ENCODE measurements around the gene HNRNPH3. TPM values are rescaled to one million over a fixed set of nuclear protein-coding genes. Genes with fewer than 3 reads are reported as not detected.
"Not testable (repeated sequence)": the region's sequence is repeated elsewhere in the genome, so short reads cannot be mapped to it uniquely, and the experiment has no call there.

Gene HNRNPH3
- total and polyA plus RNA-seq, 8 donors = 23.1 to 95.3 (median 30.7) TPM

DNA sequence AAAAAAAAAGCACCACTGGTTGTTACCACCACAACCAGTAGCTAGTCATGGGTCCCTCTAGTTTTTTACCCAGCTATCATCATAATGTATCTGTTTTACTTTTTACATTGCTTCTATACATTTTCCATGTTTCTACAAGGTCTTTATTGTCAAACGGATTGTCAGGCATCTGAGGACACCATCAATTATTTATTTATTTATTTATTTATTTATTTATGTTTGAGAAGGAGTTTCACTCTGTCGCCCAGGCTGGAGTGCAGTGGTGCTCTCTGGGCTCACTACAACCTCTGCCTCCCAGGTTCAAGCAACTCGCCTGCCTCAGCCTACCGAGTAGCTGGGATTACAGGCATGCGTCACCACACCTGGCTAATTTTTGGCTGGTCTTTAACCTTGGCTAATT is 29.0 kb upstream of the HNRNPH3 start:
- Histone ChIP-seq H3K4me1 (peaks cover 16 to 26% (median 16%) of the 10 kb centered on the region in 3 donors), H3K4me3 (no peak overlapping the region), H3K36me3 (no peaks in the 10 kb centered on the region), H3K27me3 (no peaks in the 10 kb centered on the region), H3K27ac (no peak overlapping the region), H3K9me3 (no peaks in the 10 kb centered on the region)
- ATAC-seq = no peak
- DNase-seq = no peak
- 54 to 58% methylated on average over 5 of the region's 5 CpGs for WGBS, 2 donors
- intact Hi-C loops (cut with DNase I) = no loop called here
- FAIRE-seq = no peak
- TF ChIP-seq, protein P1, sequence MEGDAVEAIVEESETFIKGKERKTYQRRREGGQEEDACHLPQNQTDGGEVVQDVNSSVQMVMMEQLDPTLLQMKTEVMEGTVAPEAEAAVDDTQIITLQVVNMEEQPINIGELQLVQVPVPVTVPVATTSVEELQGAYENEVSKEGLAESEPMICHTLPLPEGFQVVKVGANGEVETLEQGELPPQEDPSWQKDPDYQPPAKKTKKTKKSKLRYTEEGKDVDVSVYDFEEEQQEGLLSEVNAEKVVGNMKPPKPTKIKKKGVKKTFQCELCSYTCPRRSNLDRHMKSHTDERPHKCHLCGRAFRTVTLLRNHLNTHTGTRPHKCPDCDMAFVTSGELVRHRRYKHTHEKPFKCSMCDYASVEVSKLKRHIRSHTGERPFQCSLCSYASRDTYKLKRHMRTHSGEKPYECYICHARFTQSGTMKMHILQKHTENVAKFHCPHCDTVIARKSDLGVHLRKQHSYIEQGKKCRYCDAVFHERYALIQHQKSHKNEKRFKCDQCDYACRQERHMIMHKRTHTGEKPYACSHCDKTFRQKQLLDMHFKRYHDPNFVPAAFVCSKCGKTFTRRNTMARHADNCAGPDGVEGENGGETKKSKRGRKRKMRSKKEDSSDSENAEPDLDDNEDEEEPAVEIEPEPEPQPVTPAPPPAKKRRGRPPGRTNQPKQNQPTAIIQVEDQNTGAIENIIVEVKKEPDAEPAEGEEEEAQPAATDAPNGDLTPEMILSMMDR (IDR thresholded peaks at IDR 0.05) = no peak

DNA sequence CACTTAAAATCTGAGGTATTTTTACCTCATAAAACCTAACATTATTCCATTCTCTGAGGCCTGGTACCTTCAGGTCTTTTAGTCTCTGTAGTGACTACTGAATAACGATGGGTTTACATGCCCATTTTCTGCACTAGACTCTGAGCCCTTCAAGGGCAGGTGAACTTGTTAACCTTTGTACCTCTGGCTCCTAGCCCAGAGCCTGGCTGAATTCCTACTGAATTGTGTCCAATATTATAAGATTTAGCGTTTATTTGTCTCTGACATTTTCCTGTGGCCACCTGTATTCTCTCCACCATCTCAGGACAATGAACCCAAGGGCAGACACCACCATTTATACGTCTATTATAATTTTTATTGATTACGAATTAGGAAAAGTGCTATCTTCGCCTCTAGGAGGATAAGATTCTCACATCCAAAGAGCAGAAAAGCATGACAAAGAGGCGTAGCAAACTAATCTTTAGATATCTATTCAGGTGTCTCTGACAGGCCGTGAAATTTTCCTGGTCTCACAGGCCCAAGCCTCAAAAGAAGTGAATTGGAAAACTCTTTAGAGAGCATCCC is 27.9 kb upstream of the HNRNPH3 start:
- TF ChIP-seq, protein P1 (IDR thresholded peaks at IDR 0.05) = no peak
- peak; percentile 66 to 80 (median 79) for ATAC-seq
- Histone ChIP-seq H3K27me3 (no peaks in the 10 kb centered on the region), H3K36me3 (no peaks in the 10 kb centered on the region), H3K27ac (peak overlapping the region in 2 of 4 donors; percentile 72 to 86), H3K4me3 (peak overlapping the region in 1 of 4 donors; percentile 37), H3K4me1 (peaks cover 16 to 26% (median 16%) of the 10 kb centered on the region in 3 donors), H3K9me3 (no peaks in the 10 kb centered on the region)
- FAIRE-seq = no peak
- DNase-seq = peak in 5 of 6 donors; percentile 64 to 87 (median 82)
- whole genome bisulfite sequencing, 2 donors = 19 to 20% methylated on average over 7 of the region's 7 CpGs
- intact Hi-C loops (cut with DNase I) = no loop called here

DNA sequence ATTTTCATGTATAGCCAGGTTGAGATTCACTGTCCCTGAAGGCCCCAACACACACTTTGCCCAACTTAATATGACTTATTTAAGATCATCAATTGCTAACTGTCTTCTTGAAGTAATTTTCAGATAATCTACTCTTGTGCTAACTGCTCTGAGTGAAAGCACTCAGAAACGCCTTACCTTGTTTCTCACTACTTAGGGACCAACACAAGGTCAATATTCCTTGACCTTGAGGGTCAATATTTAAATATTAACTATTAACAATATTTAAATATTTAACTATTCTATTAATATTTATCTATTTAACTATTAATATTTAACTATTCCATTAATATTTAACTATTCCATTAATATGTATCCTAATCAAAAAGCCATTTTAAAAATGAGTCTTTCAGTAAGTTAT is 26.0 kb upstream of the HNRNPH3 start:
- Histone ChIP-seq H3K4me1 (peaks cover 16 to 20% (median 16%) of the 10 kb centered on the region in 3 donors), H3K4me3 (peak overlapping the region; percentile 15 to 37 (median 28)), H3K27me3 (no peaks in the 10 kb centered on the region), H3K9me3 (no peaks in the 10 kb centered on the region), H3K27ac (peak overlapping the region in 2 of 4 donors; percentile 72 to 86), H3K36me3 (no peaks in the 10 kb centered on the region)
- DNase-seq = no peak
- 0 to 21% methylated on average over 1 of the region's 1 CpG for WGBS, 2 donors
- FAIRE-seq = no peak
- TF ChIP-seq, protein P1 (IDR thresholded peaks at IDR 0.05) = no peak
- intact Hi-C loops (cut with DNase I) = no loop called here
- peak in 2 of 4 donors; percentile 2 to 9 for ATAC-seq

DNA sequence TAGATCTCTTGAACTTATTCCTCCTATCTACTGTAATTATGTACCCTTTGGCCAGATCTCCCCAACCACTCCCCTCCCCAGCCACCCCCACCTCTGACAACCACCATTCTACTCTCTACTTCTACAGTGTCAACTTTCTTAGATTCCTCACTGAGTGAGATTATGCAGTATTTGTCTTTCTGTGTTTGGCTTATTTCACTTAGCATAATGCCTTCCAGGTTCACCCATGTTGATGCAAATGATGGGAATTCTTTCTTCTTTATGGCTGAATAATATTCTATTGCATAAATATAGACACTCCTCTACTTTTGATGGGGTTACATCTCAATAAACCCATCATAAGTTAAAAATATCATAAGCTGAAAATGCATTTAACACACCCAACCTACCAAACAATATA is 21.3 kb upstream of the HNRNPH3 start:
- Histone ChIP-seq H3K27ac (no peak overlapping the region), H3K9me3 (no peaks in the 10 kb centered on the region), H3K4me3 (no peak overlapping the region), H3K4me1 (no peaks in the 10 kb centered on the region), H3K27me3 (no peaks in the 10 kb centered on the region), H3K36me3 (no peaks in the 10 kb centered on the region)
- TF ChIP-seq, protein P1 (IDR thresholded peaks at IDR 0.05) = no peak
- intact Hi-C loops (cut with DNase I) = no loop called here
- FAIRE-seq = no peak
- ATAC-seq = no peak
- no peak for DNase-seq

- H3K36me3 ChIP-seq; intact Hi-C loops (cut with DNase I); H3K4me1 ChIP-seq; H3K9me3 ChIP-seq; H3K27ac ChIP-seq; H3K4me3 ChIP-seq; ATAC-seq; DNase-seq; FAIRE-seq; H3K27me3 ChIP-seq: not testable (repeated sequence)
- WGBS, 2 donors = 66 to 71% methylated on average over 6 of the region's 6 CpGs
Measured at GRCh38 chr10:68314930-68315329, 16.9 kb upstream of the HNRNPH3 start.

All from pancreas (tissue), 10 donors.